OCI-LY1 (cell line): ENCODE data around the gene MLH3.
A peak's percentile ranks its signal among the peaks of the same experiment; 100 is the strongest.
"Not testable (repeated sequence)": the region's sequence is repeated elsewhere in the genome, so short reads cannot be mapped to it uniquely, and the experiment has no call there.

Experiments
- H2AFZ ChIP-seq: fragments of 200-600 bp; sonication (generic), shearing (Covaris generic); 2 replicates; pipeline ENCODE4 v1.6.0; 2014; ENCODE audit warnings: antibody characterized with exemption, mild to moderate bottlenecking, low read length
- H3F3A ChIP-seq: fragments of 200-600 bp; sonication (generic), shearing (Covaris generic); 2 replicates; pipeline ENCODE4 v1.6.0; 2014; ENCODE audit warnings: mild to moderate bottlenecking, antibody characterized with exemption, low read length, moderate library complexity; ENCODE audit not compliant: insufficient read depth
- H3K27ac ChIP-seq: fragments of 200-600 bp; sonication (generic); 2 replicates; pipeline ENCODE4 v1.5.1; 2014; ENCODE audit warnings: low read length, mixed run types, mild to moderate bottlenecking, low read depth; ENCODE audit not compliant: poor library complexity, severe bottlenecking
- H3K27me3 ChIP-seq: fragments of 200-600 bp; sonication (generic); 2 replicates; pipeline ENCODE4 v1.6.0; 2014; ENCODE audit warnings: antibody characterized with exemption, mild to moderate bottlenecking, low read length, moderate library complexity; ENCODE audit not compliant: insufficient read depth
- H3K36me3 ChIP-seq: fragments of 200-600 bp; sonication (generic); 2 replicates; pipeline ENCODE4 v1.6.1; 2014; ENCODE audit warnings: mild to moderate bottlenecking, antibody characterized with exemption, low read length, moderate library complexity, mixed read lengths; ENCODE audit not compliant: insufficient read depth
- H3K4me1 ChIP-seq: fragments of 200-600 bp; sonication (generic); 2 replicates; pipeline ENCODE4 v1.5.1; 2014; ENCODE audit warnings: mild to moderate bottlenecking, low read length, moderate library complexity; ENCODE audit not compliant: insufficient read depth, severe bottlenecking
- H3K4me2 ChIP-seq: fragments of 200-600 bp; sonication (generic), shearing (Covaris generic); 2 replicates; pipeline ENCODE4 v1.6.1; 2014; ENCODE audit warnings: low read length
- H3K4me3 ChIP-seq: fragments of 200-600 bp; sonication (generic); 2 replicates; pipeline ENCODE4 v1.5.1; 2014; ENCODE audit warnings: low read length, low read depth, mild to moderate bottlenecking, mixed read lengths; ENCODE audit not compliant: poor library complexity, severe bottlenecking
- H3K79me2 ChIP-seq: fragments of 200-600 bp; shearing (Covaris generic); 2 replicates; pipeline ENCODE4 v1.6.1; 2016; ENCODE audit warnings: mixed run types, low read length, mixed read lengths; ENCODE audit not compliant: insufficient read depth
- H3K9ac ChIP-seq: fragments of 200-600 bp; sonication (generic), shearing (Covaris generic); 2 replicates; pipeline ENCODE4 v1.6.1; 2014; ENCODE audit warnings: mild to moderate bottlenecking, low read length, mixed read lengths
- H3K9me2 ChIP-seq: fragments of 200-600 bp; sonication (generic), shearing (Covaris generic); 2 replicates; pipeline ENCODE4 v1.6.1; 2014; ENCODE audit warnings: low read depth, mild to moderate bottlenecking, low read length, mixed read lengths
- H3K9me3 ChIP-seq: fragments of 200-600 bp; shearing (Covaris generic); 2 replicates; pipeline ENCODE4 v1.6.1; 2014; ENCODE audit warnings: low read length, mixed read lengths
- H4K20me1 ChIP-seq: fragments of 200-600 bp; sonication (generic), shearing (Covaris generic); 2 replicates; pipeline ENCODE4 v1.6.0; 2016; ENCODE audit warnings: mild to moderate bottlenecking, low read length; ENCODE audit not compliant: insufficient read depth
- CTCF ChIP-seq: fragments of 200-600 bp; sonication (generic), shearing (Covaris generic); IDR thresholded peaks from 2 replicates; pipeline ENCODE4 v1.5.1; 2017; ENCODE audit warnings: mild to moderate bottlenecking, antibody characterized with exemption, low read length, moderate library complexity, mixed read lengths
- EZH2 ChIP-seq: fragments of 200-600 bp; sonication (generic), shearing (Covaris generic); IDR thresholded peaks from 2 replicates; pipeline ENCODE4 v1.8.0; 2017; ENCODE audit warnings: borderline replicate concordance, mixed run types, mild to moderate bottlenecking, antibody characterized with exemption, low read length, moderate library complexity, mixed read lengths

Gene MLH3

GRCh38 chr14:75069121-75069810 lies 18.0 kb upstream of the MLH3 start, which contains the start of gene ZC2HC1C:
Gene ZC2HC1C, plus strand, starts transcription at chr14:75069641. Its CDS starts 933 bp downstream, at chr14:75070574.
- H3K9me3 ChIP-seq, result no peaks in the 10 kb centered on the region
- H3F3A ChIP-seq, result no peaks in the 10 kb centered on the region
- peaks cover 30% of the 10 kb centered on the region for H3K4me1 ChIP-seq
- H3K27me3 ChIP-seq, result no peaks in the 10 kb centered on the region
- H3K9ac ChIP-seq, result peak within 1 kb of the TSS; percentile 81
- no peaks in the 10 kb centered on the region for H3K9me2 ChIP-seq
- peak within 1 kb of the TSS; percentile 39 for H3K27ac ChIP-seq
- H3K4me2 ChIP-seq, result peak within 1 kb of the TSS; percentile 98
- peak within 1 kb of the TSS; percentile 54; the same call in 1 of the 2 replicates for H2AFZ ChIP-seq
- TF ChIP-seq EZH2, result no peak
- no peak for TF ChIP-seq CTCF
- H3K79me2 ChIP-seq, result no peaks in the 10 kb centered on the region
- H3K36me3 ChIP-seq, result no peaks in the 10 kb centered on the region
- H3K4me3 ChIP-seq, result peak within 1 kb of the TSS; percentile 74
- H4K20me1 ChIP-seq, result no peaks in the 10 kb centered on the region

GRCh38 chr14:75068294-75069120 lies 17.2 kb upstream of the MLH3 start:
- H3K27ac ChIP-seq, result peak overlapping the region; percentile 39
- H3K79me2 ChIP-seq, result 0 out of 2 replicates have a peak, but pooled peaks cover 2% of the 10 kb centered on the region
- H3K9me3 ChIP-seq, result no peaks in the 10 kb centered on the region

GRCh38 chr14:75067765-75068164 lies 16.5 kb upstream of the MLH3 start:
- Histone ChIP-seq H3K27ac (peak overlapping the region; percentile 39), H3K4me1 (peaks cover 38% of the 10 kb centered on the region), H3K9ac (peak overlapping the region; percentile 81), H3K4me3 (peak overlapping the region; percentile 74), H3K4me2 (peak overlapping the region; percentile 98)
- H3K9me3 ChIP-seq, H3K79me2 ChIP-seq, H3K36me3 ChIP-seq, H3F3A ChIP-seq, H3K9me2 ChIP-seq, H4K20me1 ChIP-seq, H3K27me3 ChIP-seq, H2AFZ ChIP-seq: not testable (repeated sequence)

More at GRCh38 chr14:75068294-75069120, 17.2 kb upstream of the MLH3 start:
- Histone ChIP-seq H3K9ac (peak overlapping the region; percentile 81), H3K4me3 (peak overlapping the region; percentile 74), H3K27me3 (no peaks in the 10 kb centered on the region), H4K20me1 (no peaks in the 10 kb centered on the region), H3K4me1 (peaks cover 33% of the 10 kb centered on the region), H3F3A (no peaks in the 10 kb centered on the region), H2AFZ (peak overlapping the region; percentile 11; the same call in 1 of the 2 replicates), H3K36me3 (no peaks in the 10 kb centered on the region), H3K4me2 (peak overlapping the region; percentile 98), H3K9me2 (no peaks in the 10 kb centered on the region)
- TF ChIP-seq EZH2 (no peak), CTCF (no peak)
